ENCODE data around the gene HDAC4.

GRCh38 chr2:239003624-239004273, 397.1 kb downstream of the HDAC4 start:
- TF ChIP-seq CTCF (IDR thresholded peaks at IDR 0.05) (no peak), ZFX (IDR thresholded peaks at IDR 0.05; ENCODE audit: borderline replicate concordance) (no peak)

Measured in 22Rv1 (cell line).